HUDEP-2 (cell line): ENCODE data around the gene LRP1.

Source experiments
- DNase-seq, 76 experiments: peaks; one replicate each; lab custom pipeline; 2025; ENCODE audit not compliant: unreplicated experiment in 76 of 76; lab: John Stamatoyannopoulos, UW

LRP1 gene

DNA sequence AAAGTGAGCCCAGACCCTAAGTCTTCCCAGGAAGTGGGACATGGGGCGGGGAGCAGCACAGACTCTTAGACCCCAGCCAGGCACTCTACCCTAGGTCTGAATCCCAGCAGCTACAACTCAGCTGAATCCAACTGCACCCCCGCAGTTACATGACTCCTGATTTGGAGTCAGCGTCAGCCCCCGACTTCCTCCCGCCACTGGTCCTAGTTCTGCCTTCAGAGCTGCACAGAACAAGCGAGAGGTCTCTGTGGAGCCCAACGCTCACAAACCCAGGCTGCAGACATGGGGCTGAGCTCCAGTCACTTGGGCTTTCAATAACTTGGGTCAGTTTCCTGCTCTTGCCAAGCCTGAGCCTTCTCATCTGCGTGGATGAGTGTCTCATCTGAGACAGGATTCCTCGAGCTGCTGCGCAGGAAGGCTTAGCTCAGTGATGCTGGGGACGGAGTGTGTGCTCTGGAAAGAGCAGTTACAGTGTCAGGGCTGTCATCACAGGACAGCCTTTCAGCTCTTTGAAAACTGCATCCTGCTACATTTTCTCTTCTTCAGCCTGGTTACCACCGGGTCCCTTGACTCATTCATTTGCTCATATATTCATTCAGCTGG lies 57.7 kb downstream of the LRP1 start:
- no peak for DNase-seq

DNA sequence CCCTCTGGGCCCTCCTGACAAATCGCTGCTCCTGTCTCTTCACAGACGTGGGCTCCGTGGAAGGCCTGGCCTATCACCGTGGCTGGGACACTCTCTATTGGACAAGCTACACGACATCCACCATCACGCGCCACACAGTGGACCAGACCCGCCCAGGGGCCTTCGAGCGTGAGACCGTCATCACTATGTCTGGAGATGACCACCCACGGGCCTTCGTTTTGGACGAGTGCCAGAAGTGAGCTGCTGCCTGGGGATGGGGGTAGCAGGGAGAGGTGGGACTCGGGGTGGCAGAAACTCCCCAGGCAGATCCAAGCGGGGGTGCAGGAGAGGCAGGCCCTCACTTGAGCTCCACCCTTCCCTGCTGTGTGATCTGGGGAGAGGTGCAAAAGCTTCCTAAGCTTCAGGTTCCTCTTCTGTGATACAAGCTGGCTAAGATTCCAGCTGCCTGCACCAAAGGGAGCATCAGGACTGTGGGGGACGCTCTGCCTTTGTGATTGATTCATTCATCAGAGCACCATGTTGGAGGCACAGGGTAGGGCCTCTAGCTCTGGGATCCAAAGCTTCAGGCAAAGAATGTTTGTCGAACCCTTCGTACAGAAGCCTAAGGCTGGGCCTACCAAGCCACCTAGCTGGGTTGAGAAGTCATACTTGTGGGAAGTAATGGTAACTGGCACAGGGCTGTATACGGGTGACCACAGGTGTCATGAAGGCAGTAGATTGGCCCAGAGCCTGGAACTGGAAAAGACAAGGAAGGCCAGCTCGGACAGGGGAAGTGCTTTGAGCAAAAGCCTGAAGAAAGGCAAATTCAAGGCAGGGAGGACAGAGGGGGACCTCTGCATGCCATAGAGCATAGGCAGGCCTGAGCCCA lies 59.2 kb downstream of the LRP1 start:
- no peak for DNase-seq

GRCh38 chr12:57188090-57188425 lies 59.8 kb downstream of the LRP1 start:
- DNase-seq = no peak

- no peak for DNase-seq
These were observed 61.8 kb downstream of the LRP1 start for GRCh38 chr12:57190037-57190436.

- DNase-seq = no peak
These were observed 62.5 kb downstream of the LRP1 start for GRCh38 chr12:57190821-57191220.

DNA sequence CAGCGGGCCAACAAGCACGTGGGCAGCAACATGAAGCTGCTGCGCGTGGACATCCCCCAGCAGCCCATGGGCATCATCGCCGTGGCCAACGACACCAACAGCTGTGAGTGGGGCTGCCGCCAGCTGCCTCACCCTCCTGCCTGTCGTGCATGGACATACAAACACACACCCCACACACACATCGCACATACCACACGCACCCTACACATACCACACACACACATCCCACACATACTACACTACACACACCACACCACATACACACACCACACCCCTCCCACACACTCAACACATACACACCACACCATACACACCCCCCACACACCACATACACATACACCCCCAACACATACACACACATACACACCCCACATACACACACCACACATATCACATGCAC lies 63.1 kb downstream of the LRP1 start:
- no peak for DNase-seq

DNA sequence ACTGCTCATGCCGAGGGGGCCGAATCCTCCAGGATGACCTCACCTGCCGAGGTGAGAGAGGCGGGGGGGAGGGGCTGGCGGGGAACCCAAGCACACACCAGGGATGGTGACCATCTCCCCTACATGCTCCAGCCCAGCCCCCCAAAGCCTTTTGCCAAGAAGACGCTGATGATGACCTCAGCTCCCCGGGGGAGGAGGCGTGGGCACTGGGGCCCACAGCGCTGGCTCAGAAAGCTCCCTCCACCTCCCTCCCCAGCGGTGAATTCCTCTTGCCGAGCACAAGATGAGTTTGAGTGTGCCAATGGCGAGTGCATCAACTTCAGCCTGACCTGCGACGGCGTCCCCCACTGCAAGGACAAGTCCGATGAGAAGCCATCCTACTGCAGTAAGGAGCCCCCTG lies 64.6 kb downstream of the LRP1 start:
- no peak for DNase-seq

DNA sequence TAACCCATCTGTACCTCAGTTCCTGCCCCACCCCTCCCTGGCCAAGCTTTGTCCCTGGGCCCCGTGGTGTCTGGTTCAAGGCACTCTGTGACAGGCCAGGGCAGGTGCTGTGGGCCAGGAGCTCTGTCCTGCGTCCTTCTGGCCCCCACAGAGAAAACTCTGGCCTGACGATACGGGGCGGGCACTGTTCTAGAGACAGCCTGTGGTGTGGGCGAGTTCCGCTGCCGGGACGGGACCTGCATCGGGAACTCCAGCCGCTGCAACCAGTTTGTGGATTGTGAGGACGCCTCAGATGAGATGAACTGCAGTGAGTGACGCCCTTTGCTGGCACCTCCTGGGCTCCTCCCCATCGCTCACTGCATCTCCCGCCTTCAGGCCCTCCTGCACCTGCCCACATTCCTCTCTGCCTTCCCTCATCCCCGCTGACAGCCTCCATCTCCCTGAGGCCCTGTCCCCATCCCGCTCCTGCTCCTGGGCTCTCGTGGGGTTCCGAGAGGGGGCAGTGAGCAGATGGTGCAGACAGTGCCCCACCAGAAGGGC lies 65.5 kb downstream of the LRP1 start:
- DNase-seq = no peak

GRCh38 chr12:57194253-57194652 lies 66.0 kb downstream of the LRP1 start:
- no peak for DNase-seq

DNA sequence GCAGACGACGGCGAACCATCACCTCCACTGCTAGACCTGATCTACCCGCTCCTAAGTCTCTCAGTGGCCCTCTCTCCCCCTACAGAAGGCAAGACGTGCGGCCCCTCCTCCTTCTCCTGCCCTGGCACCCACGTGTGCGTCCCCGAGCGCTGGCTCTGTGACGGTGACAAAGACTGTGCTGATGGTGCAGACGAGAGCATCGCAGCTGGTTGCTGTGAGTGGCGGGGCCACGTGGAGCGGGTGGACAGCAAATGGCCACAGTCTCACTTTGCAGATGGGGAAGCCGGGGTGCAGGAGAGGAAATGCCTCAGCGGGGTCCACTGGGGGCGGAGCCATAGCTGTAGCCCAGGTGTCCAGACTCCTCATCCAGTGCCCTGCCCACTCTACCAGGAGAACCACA lies 66.9 kb downstream of the LRP1 start:
- DNase-seq = no peak

GRCh38 chr12:57195611-57196371 lies 67.5 kb downstream of the LRP1 start:
- DNase-seq = no peak

GRCh38 chr12:57196439-57196838 lies 68.2 kb downstream of the LRP1 start:
- no peak for DNase-seq

DNA sequence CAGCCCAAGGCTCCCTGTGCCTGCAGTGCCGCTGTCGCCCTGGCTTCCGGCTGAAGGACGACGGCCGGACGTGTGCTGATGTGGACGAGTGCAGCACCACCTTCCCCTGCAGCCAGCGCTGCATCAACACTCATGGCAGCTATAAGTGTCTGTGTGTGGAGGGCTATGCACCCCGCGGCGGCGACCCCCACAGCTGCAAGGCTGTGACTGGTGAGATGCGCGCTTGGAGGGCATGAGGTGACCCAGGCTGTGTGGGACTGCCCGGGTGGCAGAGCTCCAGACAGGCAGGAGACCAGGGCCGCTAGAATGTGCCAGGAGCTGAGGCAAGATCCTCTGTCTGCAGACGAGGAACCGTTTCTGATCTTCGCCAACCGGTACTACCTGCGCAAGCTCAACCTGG lies 68.7 kb downstream of the LRP1 start:
- DNase-seq = no peak

DNA sequence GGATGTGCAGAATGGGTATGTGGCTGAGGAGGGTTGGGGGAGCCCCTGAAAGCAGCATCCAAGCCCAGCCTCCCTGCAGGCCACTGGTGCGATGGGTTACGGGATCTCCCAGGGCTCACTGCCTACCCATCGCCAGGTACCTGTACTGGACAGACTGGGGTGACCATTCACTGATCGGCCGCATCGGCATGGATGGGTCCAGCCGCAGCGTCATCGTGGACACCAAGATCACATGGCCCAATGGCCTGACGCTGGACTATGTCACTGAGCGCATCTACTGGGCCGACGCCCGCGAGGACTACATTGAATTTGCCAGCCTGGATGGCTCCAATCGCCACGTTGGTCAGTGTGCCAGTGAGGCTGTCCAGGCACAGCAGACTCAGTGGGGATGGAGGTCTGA lies 70.0 kb downstream of the LRP1 start:
- no peak for DNase-seq

DNA sequence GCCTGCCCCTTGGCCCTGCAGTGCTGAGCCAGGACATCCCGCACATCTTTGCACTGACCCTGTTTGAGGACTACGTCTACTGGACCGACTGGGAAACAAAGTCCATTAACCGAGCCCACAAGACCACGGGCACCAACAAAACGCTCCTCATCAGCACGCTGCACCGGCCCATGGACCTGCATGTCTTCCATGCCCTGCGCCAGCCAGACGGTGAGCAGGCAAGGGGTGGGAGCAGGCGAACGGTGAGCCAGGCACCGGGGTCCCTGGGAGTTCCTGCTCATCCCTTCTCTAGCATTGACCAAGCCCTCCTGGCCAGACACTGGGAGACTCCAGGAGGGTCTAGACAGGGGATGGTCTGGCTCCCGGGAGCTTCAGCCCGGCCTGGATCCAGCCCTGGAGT lies 70.9 kb downstream of the LRP1 start:
- no peak for DNase-seq

GRCh38 chr12:57200497-57200896 lies 72.2 kb downstream of the LRP1 start:
- DNase-seq = no peak

DNA sequence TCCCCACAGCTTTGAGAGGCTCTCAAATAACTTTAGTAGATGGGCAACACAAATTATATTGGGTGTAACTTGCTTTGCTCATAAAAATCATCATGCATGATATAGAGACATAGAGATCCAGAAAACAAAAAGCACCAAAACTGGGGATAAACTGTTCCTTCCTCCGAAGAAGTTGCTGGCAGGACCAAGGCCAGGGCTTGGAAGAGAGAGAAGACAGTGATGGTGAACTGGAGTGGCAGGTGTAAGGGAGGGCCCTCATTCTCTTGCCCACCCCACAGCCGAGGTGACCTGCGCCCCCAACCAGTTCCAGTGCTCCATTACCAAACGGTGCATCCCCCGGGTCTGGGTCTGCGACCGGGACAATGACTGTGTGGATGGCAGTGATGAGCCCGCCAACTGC lies 72.9 kb downstream of the LRP1 start:
- no peak for DNase-seq

- DNase-seq = no peak
These were observed 73.3 kb downstream of the LRP1 start for GRCh38 chr12:57201631-57202030.

DNA sequence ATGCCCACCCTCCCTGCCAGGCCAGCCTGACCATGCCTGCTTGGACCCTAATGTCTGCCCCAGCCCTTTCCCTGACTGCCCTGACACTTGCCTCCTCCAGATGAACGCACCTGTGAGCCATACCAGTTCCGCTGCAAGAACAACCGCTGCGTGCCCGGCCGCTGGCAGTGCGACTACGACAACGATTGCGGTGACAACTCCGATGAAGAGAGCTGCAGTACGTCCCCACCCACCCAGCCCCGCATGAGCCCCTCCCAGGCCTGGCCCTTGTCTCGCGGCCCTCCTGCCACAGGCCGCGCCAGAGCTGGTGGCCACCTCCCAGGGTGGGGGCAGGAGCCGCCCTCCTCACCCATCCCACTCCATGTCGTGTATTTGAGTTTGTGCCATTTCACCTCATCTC lies 74.0 kb downstream of the LRP1 start:
- no peak for DNase-seq

- DNase-seq = no peak
These were observed 74.9 kb downstream of the LRP1 start for GRCh38 chr12:57203201-57203600.

GRCh38 chr12:57203791-57204190 lies 75.5 kb downstream of the LRP1 start:
- DNase-seq = no peak

DNA sequence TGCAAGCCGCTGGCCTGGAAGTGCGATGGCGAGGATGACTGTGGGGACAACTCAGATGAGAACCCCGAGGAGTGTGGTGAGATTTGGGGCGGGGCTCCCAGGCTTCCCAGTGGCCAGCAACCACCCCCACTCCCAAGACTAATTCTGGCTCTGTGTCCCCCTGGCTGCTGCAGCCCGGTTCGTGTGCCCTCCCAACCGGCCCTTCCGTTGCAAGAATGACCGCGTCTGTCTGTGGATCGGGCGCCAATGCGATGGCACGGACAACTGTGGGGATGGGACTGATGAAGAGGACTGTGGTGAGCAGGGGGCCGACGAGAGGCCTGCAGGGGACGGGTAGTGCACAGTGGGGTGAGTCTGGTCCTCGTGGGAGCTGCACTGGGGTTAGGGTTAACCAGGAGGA lies 76.2 kb downstream of the LRP1 start:
- DNase-seq = no peak
